Bronchial epithelial cell (primary cell): ENCODE data around the gene VRK2. TPM values are rescaled to one million over a fixed set of nuclear protein-coding genes. Genes with fewer than 3 reads are reported as not detected.
"Not testable (repeated sequence)": the region's sequence is repeated elsewhere in the genome, so short reads cannot be mapped to it uniquely, and the experiment has no call there.

Experiments used
- DNase-seq: peaks from one replicate; pipeline ENCODE4 v3.0.0-alpha.2; 2010; ENCODE audit warnings: low read depth
- FAIRE-seq: peaks from 2 replicates; lab custom pipeline; 2011; peaks lifted over from hg19 to GRCh38; lab: Jason Lieb, UNC
- H3K27me3 ChIP-seq: 2 replicates; pipeline ENCODE4 v1.5.1; 2011; ENCODE audit warnings: low read length; ENCODE audit not compliant: control insufficient read depth, insufficient read depth
- H3K36me3 ChIP-seq: 2 replicates; pipeline ENCODE4 v1.5.1; 2011; ENCODE audit warnings: low read length; ENCODE audit not compliant: control insufficient read depth, insufficient read depth
- H3K4me3 ChIP-seq: 2 replicates; pipeline ENCODE4 v1.5.1; 2011; ENCODE audit warnings: mild to moderate bottlenecking, low read depth, low read length, control low read depth
- CTCF ChIP-seq: IDR thresholded peaks from 2 replicates; pipeline ENCODE4 v1.5.1; 2011; ENCODE audit warnings: mild to moderate bottlenecking, moderate library complexity, low read length, control low read depth, inconsistent platforms; ENCODE audit not compliant: insufficient read depth, severe bottlenecking
- total RNA-seq: library from RNA; depleted of rRNA; stranded (reverse); fragments of >200 nt; gene quantifications from 2 replicates; pipeline ENCODE4 v1.2.1, GENCODE V29; 2014

Gene VRK2
- total RNA-seq, 1 donor from 2014 or later: 67.7 TPM

- Histone ChIP-seq H3K27me3 (no peaks in the 10 kb centered on the region), H3K36me3 (peaks cover 6% of the 10 kb centered on the region), H3K4me3 (no peak overlapping the region)
- DNase-seq (no peak), FAIRE-seq (no peak)
- no peak for TF ChIP-seq CTCF
Observed at GRCh38 chr2:58157754-58158153, 111.1 kb downstream of the VRK2 start.

- TF ChIP-seq CTCF: no peak
- DNase-seq: no peak
- no peaks in the 10 kb centered on the region for H3K27me3 ChIP-seq
- FAIRE-seq: no peak
- H3K36me3 ChIP-seq: peaks cover 6% of the 10 kb centered on the region
- H3K4me3 ChIP-seq: no peak overlapping the region
Observed at GRCh38 chr2:58158481-58158880, 111.9 kb downstream of the VRK2 start.

- FAIRE-seq: no peak
- TF ChIP-seq CTCF: no peak
- H3K4me3 ChIP-seq: no peak overlapping the region
- peaks cover 3% of the 10 kb centered on the region for H3K36me3 ChIP-seq
- DNase-seq: no peak
- H3K27me3 ChIP-seq: no peaks in the 10 kb centered on the region
Observed at GRCh38 chr2:58163913-58164312, 117.3 kb downstream of the VRK2 start.

GRCh38 chr2:58168130-58168529 is 121.5 kb downstream of the VRK2 start:
- FAIRE-seq, H3K4me3 ChIP-seq, H3K27me3 ChIP-seq, DNase-seq, H3K36me3 ChIP-seq: not testable (repeated sequence)

- not testable (repeated sequence) for DNase-seq, FAIRE-seq, H3K36me3 ChIP-seq
Observed at GRCh38 chr2:58169845-58170244, 123.2 kb downstream of the VRK2 start.

GRCh38 chr2:58170334-58170933 is 123.8 kb downstream of the VRK2 start:
- not testable (repeated sequence) for H3K4me3 ChIP-seq, H3K27me3 ChIP-seq, DNase-seq, FAIRE-seq, H3K36me3 ChIP-seq

More at GRCh38 chr2:58169845-58170244, 123.2 kb downstream of the VRK2 start:
- H3K27me3 ChIP-seq, H3K4me3 ChIP-seq: not testable (repeated sequence)

- not testable (repeated sequence) for H3K4me3 ChIP-seq, FAIRE-seq, H3K36me3 ChIP-seq, H3K27me3 ChIP-seq, DNase-seq
Observed at GRCh38 chr2:58171831-58172230, 125.2 kb downstream of the VRK2 start.

GRCh38 chr2:58177187-58177586 is 130.6 kb downstream of the VRK2 start:
- H3K27me3 ChIP-seq, DNase-seq, H3K4me3 ChIP-seq, FAIRE-seq, H3K36me3 ChIP-seq: not testable (repeated sequence)

GRCh38 chr2:58180175-58180574 is 133.6 kb downstream of the VRK2 start:
- not testable (repeated sequence) for DNase-seq, FAIRE-seq, H3K27me3 ChIP-seq, H3K36me3 ChIP-seq, H3K4me3 ChIP-seq
